HG03342 (cell line): ENCODE results near the gene LAMB4.

Experiments used
- ATAC-seq: cut with Tn5 transposase; IDR thresholded peaks from one replicate; pipeline ENCODE4 v1.9.1; 2021; ENCODE audit warnings: mild to moderate bottlenecking, moderate library complexity; ENCODE audit not compliant: unreplicated experiment

Gene LAMB4

GRCh38 chr7:108130261-108130660 is at the start of gene LAMB4:
Gene LAMB4 (minus strand): TSS chr7:108130361. CDS start chr7:108123164, 7,197 bp downstream.
- ATAC-seq: no peak

GRCh38 chr7:108178398-108178797 is 48.2 kb upstream of the LAMB4 start:
- ATAC-seq: no peak

- no peak for ATAC-seq
Measured at GRCh38 chr7:108171164-108171563, 41.0 kb upstream of the LAMB4 start.

- ATAC-seq: no peak
Measured at GRCh38 chr7:108170251-108170650, 40.1 kb upstream of the LAMB4 start.

- no peak for ATAC-seq
Measured at GRCh38 chr7:108167460-108167859, 37.3 kb upstream of the LAMB4 start.

GRCh38 chr7:108166687-108167086 is 36.5 kb upstream of the LAMB4 start:
- ATAC-seq: no peak

- ATAC-seq: no peak
Measured at GRCh38 chr7:108165723-108166122, 35.6 kb upstream of the LAMB4 start.

GRCh38 chr7:108164946-108165345 is 34.8 kb upstream of the LAMB4 start:
- no peak for ATAC-seq

- no peak for ATAC-seq
Measured at GRCh38 chr7:108164342-108164741, 34.2 kb upstream of the LAMB4 start.

- no peak for ATAC-seq
Measured at GRCh38 chr7:108158776-108159175, 28.6 kb upstream of the LAMB4 start.

- no peak for ATAC-seq
Measured at GRCh38 chr7:108157606-108158335, 27.6 kb upstream of the LAMB4 start.

GRCh38 chr7:108156897-108157605 is 26.9 kb upstream of the LAMB4 start:
- no peak for ATAC-seq

- ATAC-seq: no peak
Measured at GRCh38 chr7:108152198-108152597, 22.0 kb upstream of the LAMB4 start.

GRCh38 chr7:108149908-108150307 is 19.7 kb upstream of the LAMB4 start:
- no peak for ATAC-seq

- no peak for ATAC-seq
Measured at GRCh38 chr7:108149119-108149518, 19.0 kb upstream of the LAMB4 start.

GRCh38 chr7:108147031-108147563 is 16.9 kb upstream of the LAMB4 start:
- no peak for ATAC-seq

GRCh38 chr7:108146070-108146842 is 16.1 kb upstream of the LAMB4 start:
- ATAC-seq: peak; percentile 59

GRCh38 chr7:108145401-108145800 is 15.2 kb upstream of the LAMB4 start:
- ATAC-seq: no peak

GRCh38 chr7:108144931-108145330 is 14.8 kb upstream of the LAMB4 start:
- no peak for ATAC-seq

- ATAC-seq: no peak
Measured at GRCh38 chr7:108143658-108144420, 13.7 kb upstream of the LAMB4 start.
